ENCODE results near the gene PLCH2. TPM values are rescaled to one million over a fixed set of nuclear protein-coding genes. Genes with fewer than 3 reads are reported as not detected.

The PLCH2 gene
- total and polyA plus RNA-seq, 2 of the 13 experiments (the other 11 are each of a cell fraction or from before 2014, with no cell fraction given) = 0.15 to 0.67 TPM

- TF ChIP-seq, protein P1, sequence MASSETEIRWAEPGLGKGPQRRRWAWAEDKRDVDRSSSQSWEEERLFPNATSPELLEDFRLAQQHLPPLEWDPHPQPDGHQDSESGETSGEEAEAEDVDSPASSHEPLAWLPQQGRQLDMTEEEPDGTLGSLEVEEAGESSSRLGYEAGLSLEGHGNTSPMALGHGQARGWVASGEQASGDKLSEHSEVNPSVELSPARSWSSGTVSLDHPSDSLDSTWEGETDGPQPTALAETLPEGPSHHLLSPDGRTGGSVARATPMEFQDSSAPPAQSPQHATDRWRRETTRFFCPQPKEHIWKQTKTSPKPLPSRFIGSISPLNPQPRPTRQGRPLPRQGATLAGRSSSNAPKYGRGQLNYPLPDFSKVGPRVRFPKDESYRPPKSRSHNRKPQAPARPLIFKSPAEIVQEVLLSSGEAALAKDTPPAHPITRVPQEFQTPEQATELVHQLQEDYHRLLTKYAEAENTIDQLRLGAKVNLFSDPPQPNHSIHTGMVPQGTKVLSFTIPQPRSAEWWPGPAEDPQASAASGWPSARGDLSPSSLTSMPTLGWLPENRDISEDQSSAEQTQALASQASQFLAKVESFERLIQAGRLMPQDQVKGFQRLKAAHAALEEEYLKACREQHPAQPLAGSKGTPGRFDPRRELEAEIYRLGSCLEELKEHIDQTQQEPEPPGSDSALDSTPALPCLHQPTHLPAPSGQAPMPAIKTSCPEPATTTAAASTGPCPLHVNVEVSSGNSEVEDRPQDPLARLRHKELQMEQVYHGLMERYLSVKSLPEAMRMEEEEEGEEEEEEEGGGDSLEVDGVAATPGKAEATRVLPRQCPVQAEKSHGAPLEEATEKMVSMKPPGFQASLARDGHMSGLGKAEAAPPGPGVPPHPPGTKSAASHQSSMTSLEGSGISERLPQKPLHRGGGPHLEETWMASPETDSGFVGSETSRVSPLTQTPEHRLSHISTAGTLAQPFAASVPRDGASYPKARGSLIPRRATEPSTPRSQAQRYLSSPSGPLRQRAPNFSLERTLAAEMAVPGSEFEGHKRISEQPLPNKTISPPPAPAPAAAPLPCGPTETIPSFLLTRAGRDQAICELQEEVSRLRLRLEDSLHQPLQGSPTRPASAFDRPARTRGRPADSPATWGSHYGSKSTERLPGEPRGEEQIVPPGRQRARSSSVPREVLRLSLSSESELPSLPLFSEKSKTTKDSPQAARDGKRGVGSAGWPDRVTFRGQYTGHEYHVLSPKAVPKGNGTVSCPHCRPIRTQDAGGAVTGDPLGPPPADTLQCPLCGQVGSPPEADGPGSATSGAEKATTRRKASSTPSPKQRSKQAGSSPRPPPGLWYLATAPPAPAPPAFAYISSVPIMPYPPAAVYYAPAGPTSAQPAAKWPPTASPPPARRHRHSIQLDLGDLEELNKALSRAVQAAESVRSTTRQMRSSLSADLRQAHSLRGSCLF (CRISPR knock-in tag; IDR thresholded peaks at IDR 0.05; ENCODE audit: borderline replicate concordance) = no peak
- TF ChIP-seq ZNF782 (CRISPR knock-in tag; IDR thresholded peaks at IDR 0.05; ENCODE audit: borderline replicate concordance) (no peak), TFAP4 (IDR thresholded peaks at IDR 0.05; ENCODE audit: borderline replicate concordance, low read depth) (no peak), ZNF232 (CRISPR knock-in tag; IDR thresholded peaks at IDR 0.05; ENCODE audit: borderline replicate concordance) (no peak), RCOR2 (CRISPR knock-in tag; IDR thresholded peaks at IDR 0.05) (no peak), MED13 (CRISPR knock-in tag; IDR thresholded peaks at IDR 0.05) (no peak), HIC2 (CRISPR knock-in tag; IDR thresholded peaks at IDR 0.05; ENCODE audit: low read depth) (no peak), GTF2F1 (IDR thresholded peaks at IDR 0.05; ENCODE audit: low read length) (no peak), ZNF704 (CRISPR knock-in tag; IDR thresholded peaks at IDR 0.05; ENCODE audit: borderline replicate concordance) (no peak), ZNF75D (CRISPR knock-in tag; IDR thresholded peaks at IDR 0.05; ENCODE audit: borderline replicate concordance) (no peak), NR1H2 (CRISPR knock-in tag; IDR thresholded peaks at IDR 0.05; ENCODE audit: borderline replicate concordance, low read depth) (no peak), KAT2B (IDR thresholded peaks at IDR 0.05; ENCODE audit: borderline replicate concordance, low read depth, low read length) (no peak), ZNF567 (CRISPR knock-in tag; IDR thresholded peaks at IDR 0.05; ENCODE audit: borderline replicate concordance) (no peak)
- TF ChIP-seq, protein P2, sequence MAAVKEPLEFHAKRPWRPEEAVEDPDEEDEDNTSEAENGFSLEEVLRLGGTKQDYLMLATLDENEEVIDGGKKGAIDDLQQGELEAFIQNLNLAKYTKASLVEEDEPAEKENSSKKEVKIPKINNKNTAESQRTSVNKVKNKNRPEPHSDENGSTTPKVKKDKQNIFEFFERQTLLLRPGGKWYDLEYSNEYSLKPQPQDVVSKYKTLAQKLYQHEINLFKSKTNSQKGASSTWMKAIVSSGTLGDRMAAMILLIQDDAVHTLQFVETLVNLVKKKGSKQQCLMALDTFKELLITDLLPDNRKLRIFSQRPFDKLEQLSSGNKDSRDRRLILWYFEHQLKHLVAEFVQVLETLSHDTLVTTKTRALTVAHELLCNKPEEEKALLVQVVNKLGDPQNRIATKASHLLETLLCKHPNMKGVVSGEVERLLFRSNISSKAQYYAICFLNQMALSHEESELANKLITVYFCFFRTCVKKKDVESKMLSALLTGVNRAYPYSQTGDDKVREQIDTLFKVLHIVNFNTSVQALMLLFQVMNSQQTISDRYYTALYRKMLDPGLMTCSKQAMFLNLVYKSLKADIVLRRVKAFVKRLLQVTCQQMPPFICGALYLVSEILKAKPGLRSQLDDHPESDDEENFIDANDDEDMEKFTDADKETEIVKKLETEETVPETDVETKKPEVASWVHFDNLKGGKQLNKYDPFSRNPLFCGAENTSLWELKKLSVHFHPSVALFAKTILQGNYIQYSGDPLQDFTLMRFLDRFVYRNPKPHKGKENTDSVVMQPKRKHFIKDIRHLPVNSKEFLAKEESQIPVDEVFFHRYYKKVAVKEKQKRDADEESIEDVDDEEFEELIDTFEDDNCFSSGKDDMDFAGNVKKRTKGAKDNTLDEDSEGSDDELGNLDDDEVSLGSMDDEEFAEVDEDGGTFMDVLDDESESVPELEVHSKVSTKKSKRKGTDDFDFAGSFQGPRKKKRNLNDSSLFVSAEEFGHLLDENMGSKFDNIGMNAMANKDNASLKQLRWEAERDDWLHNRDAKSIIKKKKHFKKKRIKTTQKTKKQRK (IDR thresholded peaks at IDR 0.05; ENCODE audit: low read length) = no peak
These were observed 50.1 kb downstream of the PLCH2 start, which contains the start of gene PANK4 (continued) for GRCh38 chr1:2525920-2526823.

All from HepG2 (cell line).